Measurements from ENCODE around the gene TCP10L.

DNA sequence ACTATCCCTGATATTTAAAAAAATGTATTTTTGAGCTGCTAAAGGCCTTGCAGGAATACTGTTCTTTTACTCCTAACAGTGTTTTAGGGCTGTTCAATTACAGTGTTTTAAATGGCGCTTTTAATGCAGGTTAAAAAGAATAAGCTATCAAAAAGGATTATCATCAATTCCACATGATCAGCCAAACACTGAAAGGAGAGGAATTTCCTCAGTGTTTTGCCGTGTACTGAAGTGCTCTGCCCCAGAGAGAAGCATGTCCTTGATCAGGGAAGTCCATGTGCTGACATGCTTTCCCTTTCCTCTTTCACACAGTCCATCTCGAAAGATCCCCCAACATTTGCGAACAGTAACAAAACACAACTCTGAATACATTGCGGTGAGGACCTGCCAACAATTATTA, 23.5 kb upstream of the TCP10L start:
- TF ChIP-seq, protein P1, sequence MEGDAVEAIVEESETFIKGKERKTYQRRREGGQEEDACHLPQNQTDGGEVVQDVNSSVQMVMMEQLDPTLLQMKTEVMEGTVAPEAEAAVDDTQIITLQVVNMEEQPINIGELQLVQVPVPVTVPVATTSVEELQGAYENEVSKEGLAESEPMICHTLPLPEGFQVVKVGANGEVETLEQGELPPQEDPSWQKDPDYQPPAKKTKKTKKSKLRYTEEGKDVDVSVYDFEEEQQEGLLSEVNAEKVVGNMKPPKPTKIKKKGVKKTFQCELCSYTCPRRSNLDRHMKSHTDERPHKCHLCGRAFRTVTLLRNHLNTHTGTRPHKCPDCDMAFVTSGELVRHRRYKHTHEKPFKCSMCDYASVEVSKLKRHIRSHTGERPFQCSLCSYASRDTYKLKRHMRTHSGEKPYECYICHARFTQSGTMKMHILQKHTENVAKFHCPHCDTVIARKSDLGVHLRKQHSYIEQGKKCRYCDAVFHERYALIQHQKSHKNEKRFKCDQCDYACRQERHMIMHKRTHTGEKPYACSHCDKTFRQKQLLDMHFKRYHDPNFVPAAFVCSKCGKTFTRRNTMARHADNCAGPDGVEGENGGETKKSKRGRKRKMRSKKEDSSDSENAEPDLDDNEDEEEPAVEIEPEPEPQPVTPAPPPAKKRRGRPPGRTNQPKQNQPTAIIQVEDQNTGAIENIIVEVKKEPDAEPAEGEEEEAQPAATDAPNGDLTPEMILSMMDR (IDR thresholded peaks at IDR 0.05): no peak
- no peak for TF ChIP-seq POLR2AphosphoS5 (IDR thresholded peaks at IDR 0.05; ENCODE audit: insufficient read depth in 1 of 2, low read depth in 1 of 2)
